NCI-H2029 treated with DMSO at 0.1 percent for 48 hours (cell line): Measurements from ENCODE around the gene PHACTR4.
"Not testable (repeated sequence)": the region's sequence is repeated elsewhere in the genome, so short reads cannot be mapped to it uniquely, and the experiment has no call there.

ENCODE experiments used
- DNase-seq: peaks from one replicate; lab custom pipeline; 2025; lab: John Stamatoyannopoulos, UW

Gene PHACTR4

GRCh38 chr1:28369371-28370238 is at the start of gene PHACTR4:
PHACTR4 (plus strand) TSS chr1:28369740; CDS start chr1:28407448, 37,708 bp downstream.
- peak; percentile 80 for DNase-seq

- no peak for DNase-seq
Observed at GRCh38 chr1:28322194-28322593, 47.3 kb upstream of the PHACTR4 start.

- no peak for DNase-seq
Observed at GRCh38 chr1:28323720-28324119, 45.8 kb upstream of the PHACTR4 start.

GRCh38 chr1:28326515-28326914 is 43.0 kb upstream of the PHACTR4 start:
- no peak for DNase-seq

GRCh38 chr1:28326984-28327383 is 42.6 kb upstream of the PHACTR4 start:
- no peak for DNase-seq

GRCh38 chr1:28327431-28327830 is 42.1 kb upstream of the PHACTR4 start:
- DNase-seq = not testable (repeated sequence)

- no peak for DNase-seq
Observed at GRCh38 chr1:28328228-28328648, 41.3 kb upstream of the PHACTR4 start.

- DNase-seq = no peak
Observed at GRCh38 chr1:28329395-28330153, 40.0 kb upstream of the PHACTR4 start.

GRCh38 chr1:28338897-28339296 is 30.6 kb upstream of the PHACTR4 start:
- no peak for DNase-seq

- no peak for DNase-seq
Observed at GRCh38 chr1:28339551-28339950, 30.0 kb upstream of the PHACTR4 start.

- no peak for DNase-seq
Observed at GRCh38 chr1:28340221-28340974, 29.1 kb upstream of the PHACTR4 start.

- DNase-seq = no peak
Observed at GRCh38 chr1:28341591-28341990, 27.9 kb upstream of the PHACTR4 start.

GRCh38 chr1:28343405-28343804 is 26.1 kb upstream of the PHACTR4 start:
- DNase-seq = no peak

- DNase-seq = not testable (repeated sequence)
Observed at GRCh38 chr1:28353248-28353810, 16.2 kb upstream of the PHACTR4 start.

GRCh38 chr1:28354121-28354520 is 15.4 kb upstream of the PHACTR4 start:
- DNase-seq = no peak

GRCh38 chr1:28358716-28359115 is 10.8 kb upstream of the PHACTR4 start:
- DNase-seq = no peak

GRCh38 chr1:28359592-28360239 is 9.8 kb upstream of the PHACTR4 start:
- DNase-seq = peak; percentile 60

- no peak for DNase-seq
Observed at GRCh38 chr1:28364888-28365287, 4.7 kb upstream of the PHACTR4 start.

GRCh38 chr1:28365864-28366263 is 3.7 kb upstream of the PHACTR4 start:
- DNase-seq = peak; percentile 60

- DNase-seq = not testable (repeated sequence)
Observed at GRCh38 chr1:28368608-28369007, 932 bp upstream of the PHACTR4 start.

GRCh38 chr1:28370239-28371009 is 884 bp downstream of the PHACTR4 start:
- no peak for DNase-seq
